Fibroblast of mammary gland (primary cell): Measurements from ENCODE around the gene EEF1AKMT3.

Experiments used
- DNase-seq: peaks from one replicate; pipeline ENCODE4 v3.0.0-alpha.2; 2010; ENCODE audit warnings: low read depth
- H3K4me3 ChIP-seq: 2 replicates; pipeline ENCODE4 v1.5.1; 2011; ENCODE audit warnings: low read depth, mild to moderate bottlenecking, low read length, moderate library complexity; ENCODE audit not compliant: control insufficient read depth
- TF ChIP-seq, protein P1 (sequence below): conservative IDR thresholded peaks from 2 replicates; pipeline ENCODE4 v1.5.1; 2011; ENCODE audit warnings: low read depth, low read length, inconsistent platforms; ENCODE audit not compliant: control insufficient read depth, insufficient read depth

Gene EEF1AKMT3

DNA sequence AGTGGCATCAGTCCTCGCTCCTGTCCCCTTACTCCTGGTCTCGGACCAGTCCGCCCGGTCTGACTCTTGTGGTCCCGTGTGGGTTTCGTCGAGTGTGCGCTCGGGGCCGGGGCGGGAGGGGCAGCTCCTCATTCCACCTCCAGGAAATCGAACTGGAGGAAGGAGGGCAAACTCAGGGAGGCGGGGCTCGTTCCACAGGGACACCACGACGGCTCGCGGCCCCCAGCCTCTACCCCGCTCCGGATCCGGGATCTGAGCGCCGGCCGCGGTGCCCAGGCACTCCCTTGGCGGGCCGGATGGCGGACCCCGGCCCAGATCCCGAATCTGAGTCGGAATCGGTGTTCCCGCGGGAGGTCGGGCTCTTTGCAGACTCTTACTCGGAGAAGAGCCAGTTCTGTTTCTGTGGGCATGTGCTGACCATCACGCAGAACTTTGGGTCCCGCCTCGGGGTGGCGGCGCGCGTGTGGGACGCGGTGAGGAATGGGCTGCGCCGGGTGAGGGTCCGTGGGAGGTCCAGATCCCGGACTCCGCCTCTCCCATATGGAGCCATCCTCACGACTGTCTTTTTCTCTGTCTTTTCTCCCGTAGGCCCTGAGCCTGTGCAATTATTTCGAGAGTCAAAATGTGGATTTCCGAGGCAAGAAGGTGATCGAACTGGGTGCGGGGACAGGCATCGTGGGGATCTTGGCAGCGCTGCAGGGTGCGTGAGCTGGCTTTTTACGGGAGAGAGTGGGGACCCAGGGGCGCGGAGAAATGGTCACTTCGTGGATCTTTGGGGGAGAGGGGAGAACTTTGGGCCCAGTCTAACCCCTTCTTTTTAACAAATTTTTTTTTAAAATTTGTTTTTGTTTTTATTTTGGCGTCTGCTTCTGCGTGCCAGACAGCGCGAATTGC, at the start of gene EEF1AKMT3:
Gene EEF1AKMT3, plus strand, starts transcription at position 186 of the 894 bp plus-strand sequence. Its CDS starts 111 bp downstream, at position 297.
- TF ChIP-seq, protein P1, sequence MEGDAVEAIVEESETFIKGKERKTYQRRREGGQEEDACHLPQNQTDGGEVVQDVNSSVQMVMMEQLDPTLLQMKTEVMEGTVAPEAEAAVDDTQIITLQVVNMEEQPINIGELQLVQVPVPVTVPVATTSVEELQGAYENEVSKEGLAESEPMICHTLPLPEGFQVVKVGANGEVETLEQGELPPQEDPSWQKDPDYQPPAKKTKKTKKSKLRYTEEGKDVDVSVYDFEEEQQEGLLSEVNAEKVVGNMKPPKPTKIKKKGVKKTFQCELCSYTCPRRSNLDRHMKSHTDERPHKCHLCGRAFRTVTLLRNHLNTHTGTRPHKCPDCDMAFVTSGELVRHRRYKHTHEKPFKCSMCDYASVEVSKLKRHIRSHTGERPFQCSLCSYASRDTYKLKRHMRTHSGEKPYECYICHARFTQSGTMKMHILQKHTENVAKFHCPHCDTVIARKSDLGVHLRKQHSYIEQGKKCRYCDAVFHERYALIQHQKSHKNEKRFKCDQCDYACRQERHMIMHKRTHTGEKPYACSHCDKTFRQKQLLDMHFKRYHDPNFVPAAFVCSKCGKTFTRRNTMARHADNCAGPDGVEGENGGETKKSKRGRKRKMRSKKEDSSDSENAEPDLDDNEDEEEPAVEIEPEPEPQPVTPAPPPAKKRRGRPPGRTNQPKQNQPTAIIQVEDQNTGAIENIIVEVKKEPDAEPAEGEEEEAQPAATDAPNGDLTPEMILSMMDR, result no peak
- peak; percentile 47 for DNase-seq
- H3K4me3 ChIP-seq, result peak within 1 kb of the TSS; percentile 95

DNA sequence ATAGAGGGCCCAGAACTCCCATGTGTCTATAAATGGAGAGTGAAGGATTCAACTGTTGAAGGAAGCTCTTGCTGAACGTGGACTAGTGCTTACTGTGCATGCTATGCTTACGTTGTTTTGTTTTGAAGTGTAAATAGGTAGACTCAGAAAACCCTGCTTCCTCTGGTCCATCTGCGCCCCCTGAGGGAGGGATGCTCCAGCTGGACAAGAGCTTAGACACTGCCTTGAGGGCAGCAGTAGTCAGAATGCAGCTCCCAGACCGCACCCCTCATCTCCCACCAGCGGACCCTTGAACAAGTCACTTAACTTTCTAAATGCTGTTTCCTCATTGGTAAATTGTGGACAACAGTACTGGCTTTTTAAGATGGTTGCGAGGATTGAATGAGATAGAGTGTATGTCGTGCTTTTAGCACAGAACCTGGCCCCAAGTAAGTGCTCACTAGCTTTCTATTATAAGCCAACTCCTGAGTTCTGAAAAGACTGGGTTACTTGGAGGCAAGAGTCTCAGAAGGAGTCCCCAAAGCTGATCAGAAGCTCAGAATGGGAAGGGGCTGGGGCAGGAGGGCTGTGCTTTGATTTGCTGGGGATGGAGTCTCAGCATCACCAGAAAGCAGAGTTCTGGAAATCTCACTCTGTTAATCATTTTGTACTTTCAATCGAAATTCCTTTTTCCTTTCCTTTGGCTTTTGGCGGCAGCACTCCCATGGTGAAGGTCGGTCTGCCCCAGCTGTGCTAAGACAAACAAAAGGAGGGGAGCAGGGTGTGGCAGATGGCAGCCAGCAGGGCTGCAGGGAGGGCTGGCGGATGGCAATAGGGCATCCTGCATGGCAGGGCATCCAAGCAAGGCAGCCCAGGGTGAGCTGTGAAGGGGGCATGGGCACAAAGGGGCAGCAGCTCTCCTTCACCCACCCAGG, 49.4 kb upstream of the EEF1AKMT3 start:
- no peak overlapping the region for H3K4me3 ChIP-seq
- TF ChIP-seq, protein P1, result no peak
- DNase-seq, result no peak

DNA sequence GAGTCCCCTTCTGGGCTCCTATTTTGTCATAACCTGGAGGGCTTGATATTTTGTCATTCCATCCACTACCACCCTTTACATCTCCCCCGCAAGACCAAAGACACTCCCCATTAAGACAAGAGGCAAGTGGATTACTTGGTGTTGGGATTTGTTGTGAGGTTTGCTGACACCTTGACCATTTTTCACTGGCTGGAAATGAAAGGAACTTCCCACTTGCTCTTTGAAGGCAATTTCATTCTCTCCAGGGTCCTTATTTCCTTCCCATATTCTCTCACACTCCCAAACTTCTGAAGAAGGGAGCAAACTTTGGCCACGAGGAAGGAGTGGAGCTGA, 48.8 kb upstream of the EEF1AKMT3 start:
- TF ChIP-seq, protein P1, result no peak

DNA sequence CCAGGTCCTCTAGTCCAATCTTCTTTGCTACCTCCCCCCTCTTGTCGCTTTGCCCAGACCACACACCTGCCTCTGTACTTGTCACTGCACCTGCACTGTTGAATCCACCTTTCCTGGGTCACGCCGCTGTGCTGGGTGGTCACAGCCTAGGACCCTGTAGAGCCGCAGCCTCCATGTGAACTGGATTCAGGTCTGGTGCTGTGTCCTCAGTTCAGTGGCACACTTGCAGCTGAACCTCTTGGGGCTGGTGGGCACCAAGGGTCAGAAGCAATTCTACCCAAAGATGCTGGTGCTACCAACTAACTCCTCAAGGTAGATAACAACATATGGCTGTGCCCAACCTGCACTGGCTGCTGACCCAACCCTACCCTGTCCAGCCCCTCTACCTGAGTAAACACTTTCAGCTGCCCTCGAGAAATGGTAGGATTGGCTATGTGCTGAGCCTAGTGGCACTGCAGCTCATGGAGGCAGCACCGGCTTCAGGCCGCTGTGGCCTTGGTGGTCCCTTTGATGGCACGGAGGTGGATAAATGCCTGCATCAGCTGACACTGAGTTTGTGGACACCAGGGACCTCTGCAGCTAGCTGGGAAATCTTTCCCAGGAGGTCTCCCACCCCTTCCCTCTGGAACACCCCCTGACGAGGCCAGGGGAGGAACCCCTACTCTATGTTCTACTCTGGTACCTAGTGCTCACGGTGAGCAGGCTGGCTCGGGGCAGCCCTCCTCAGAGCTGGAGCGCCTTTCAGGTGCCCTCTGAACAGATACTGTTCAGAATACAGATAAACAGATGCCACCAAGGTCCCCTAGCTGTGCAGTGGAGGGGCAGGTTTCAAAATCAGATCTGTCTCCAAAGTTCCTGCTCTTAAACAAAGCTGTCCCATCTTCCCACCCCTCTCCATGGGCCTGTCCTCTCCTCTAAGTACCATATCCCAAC, 48.1 kb upstream of the EEF1AKMT3 start:
- no peak overlapping the region for H3K4me3 ChIP-seq
- DNase-seq, result no peak
- TF ChIP-seq, protein P1, result no peak

More for the DNA sequence above, 48.8 kb upstream of the EEF1AKMT3 start:
- H3K4me3 ChIP-seq, result no peak overlapping the region
- no peak for DNase-seq

DNA sequence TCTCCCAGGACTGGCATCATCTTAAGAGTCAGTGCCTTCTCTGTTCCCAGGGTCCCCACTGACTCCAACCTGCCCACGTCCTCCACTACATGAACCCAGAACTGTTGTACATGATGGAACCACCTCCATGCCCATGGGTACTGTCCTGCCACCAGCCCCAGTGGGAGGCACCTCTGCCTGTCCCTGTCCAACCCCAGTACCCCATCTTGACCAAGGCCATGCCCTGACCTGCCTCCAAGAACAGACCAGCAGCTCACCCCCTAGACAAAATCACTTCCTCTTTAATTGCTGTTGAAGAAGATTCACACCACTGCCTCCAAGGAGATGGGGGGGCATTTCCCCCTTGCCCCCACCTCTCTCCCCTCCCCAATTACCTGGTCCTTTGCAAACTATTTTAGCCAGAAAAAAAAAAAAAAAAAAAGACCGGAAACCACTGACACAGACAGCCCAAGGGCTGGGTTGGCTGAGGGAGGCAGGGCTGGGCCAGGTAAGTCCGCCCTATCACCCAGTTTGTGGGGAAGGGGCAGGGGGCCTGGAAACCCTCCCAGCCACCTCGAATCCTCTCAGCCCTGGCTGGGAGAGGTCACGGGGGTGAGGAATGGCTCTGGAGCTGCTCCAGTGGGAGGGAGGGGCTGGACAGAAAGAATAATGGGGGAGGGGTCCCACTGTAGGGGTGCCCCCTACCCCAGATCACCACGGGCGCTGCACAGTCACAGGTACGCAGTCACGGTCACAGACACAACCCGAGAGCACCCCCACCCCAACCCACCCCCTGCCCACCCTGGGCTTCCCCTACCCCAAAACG, 47.3 kb upstream of the EEF1AKMT3 start:
- no peak overlapping the region for H3K4me3 ChIP-seq
- TF ChIP-seq, protein P1, result no peak
- DNase-seq, result no peak
